Caco-2 (cell line): ENCODE measurements around the gene PXYLP1. TPM values are rescaled to one million over a fixed set of nuclear protein-coding genes. Genes with fewer than 3 reads are reported as not detected.

Experiments
- BruUV-seq: library from RNA; stranded (reverse); fragments of 400-500 nt; replicated peaks from 2 replicates; lab custom pipeline; 2021; lab: Mats Ljungman, UMichigan
- CTCF ChIA-PET: fragments of 300-600 bp; sonication (Branson Sonifier 250); formaldehyde crosslinking; loops from one replicate; lab custom pipeline; 2022; ENCODE audit warnings: antibody characterized with exemption; lab: Charles Lee
- POLR2A ChIA-PET: fragments of 300-600 bp; sonication (Branson Sonifier 250); formaldehyde crosslinking; loops from one replicate; lab custom pipeline; 2022; ENCODE audit warnings: antibody characterized with exemption; lab: Charles Lee
- DNase-seq, 2 experiments: peaks; one replicate each; pipeline versions ENCODE4 v3.0.0 to v3.0.0-alpha.2; 2020 to 2022
- H3K27me3 ChIP-seq: replicated peaks from 2 replicates; pipeline ENCODE4 v1.6.0; 2011; ENCODE audit warnings: low read length; ENCODE audit not compliant: control insufficient read depth, insufficient read depth
- H3K36me3 ChIP-seq: 2 replicates; pipeline ENCODE4 v1.5.1; 2011; ENCODE audit warnings: low read length; ENCODE audit not compliant: control insufficient read depth, insufficient read depth
- H3K4me1 ChIP-seq: fragments of 250-450 bp; sonication (Bioruptor Pico); 2 replicates; pipeline ENCODE4 v1.5.1; 2020; ENCODE audit warnings: mild to moderate bottlenecking
- H3K4me3 ChIP-seq: 2 replicates; pipeline ENCODE4 v1.5.1; 2011; ENCODE audit warnings: low read depth, mild to moderate bottlenecking, control low read depth, low read length
- H3K9me3 ChIP-seq: fragments of 250-450 bp; sonication (Bioruptor Pico); 2 replicates; pipeline ENCODE4 v1.5.1; 2020; ENCODE audit warnings: mild to moderate bottlenecking, moderate library complexity
- H3K27ac Mint-ChIP-seq: one replicate; pipeline ENCODE4 v1.8.0; 2022; ENCODE audit warnings: mixed read lengths; ENCODE audit not compliant: unreplicated experiment
- H3K27me3 Mint-ChIP-seq: one replicate; pipeline ENCODE4 v1.8.0; 2022; ENCODE audit warnings: mixed read lengths; ENCODE audit not compliant: insufficient read depth, unreplicated experiment
- H3K36me3 Mint-ChIP-seq: one replicate; pipeline ENCODE4 v1.8.0; 2022; ENCODE audit warnings: mild to moderate bottlenecking, mixed read lengths; ENCODE audit not compliant: insufficient read depth, unreplicated experiment
- H3K4me1 Mint-ChIP-seq: one replicate; pipeline ENCODE4 v1.8.0; 2022; ENCODE audit warnings: low read depth, mixed read lengths; ENCODE audit not compliant: unreplicated experiment
- H3K4me3 Mint-ChIP-seq: one replicate; pipeline ENCODE4 v1.8.0; 2022; ENCODE audit warnings: mild to moderate bottlenecking, moderate library complexity, mixed read lengths; ENCODE audit not compliant: unreplicated experiment
- H3K9me3 Mint-ChIP-seq: one replicate; pipeline ENCODE4 v1.8.0; 2022; ENCODE audit warnings: mixed read lengths; ENCODE audit not compliant: unreplicated experiment
- intact Hi-C: fragments of 100-400 bp; cut with micrococcal nuclease; formaldehyde crosslinking; loops from one replicate; pipeline ENCODE4 v1.10.0; 2022; ENCODE audit not compliant: unreplicated experiment
- total RNA-seq: library from RNA; stranded (reverse); gene quantifications from 2 replicates; pipeline ENCODE4 v1.2.3, GENCODE V29; 2022
- TF ChIP-seq, protein P1 (sequence below), 2 experiments: fragments of 200-600 bp in 1 of 2; IDR thresholded peaks; 1 replicate in 1 of 2; 2 replicates in 1 of 2; pipeline versions ENCODE4 v1.5.1 to v1.8.0; 2011 to 2022; ENCODE audit warnings: antibody characterized with exemption in 1 of 2, control low read depth in 1 of 2, inconsistent platforms in 1 of 2, low read depth in 1 of 2, low read length in 1 of 2, mild to moderate bottlenecking in 1 of 2, moderate library complexity in 1 of 2; ENCODE audit not compliant: insufficient read depth in 1 of 2, severe bottlenecking in 1 of 2, unreplicated experiment in 1 of 2

PXYLP1 gene
- total RNA-seq, 1 experiment from 2014 or later = 24.6 TPM

DNA sequence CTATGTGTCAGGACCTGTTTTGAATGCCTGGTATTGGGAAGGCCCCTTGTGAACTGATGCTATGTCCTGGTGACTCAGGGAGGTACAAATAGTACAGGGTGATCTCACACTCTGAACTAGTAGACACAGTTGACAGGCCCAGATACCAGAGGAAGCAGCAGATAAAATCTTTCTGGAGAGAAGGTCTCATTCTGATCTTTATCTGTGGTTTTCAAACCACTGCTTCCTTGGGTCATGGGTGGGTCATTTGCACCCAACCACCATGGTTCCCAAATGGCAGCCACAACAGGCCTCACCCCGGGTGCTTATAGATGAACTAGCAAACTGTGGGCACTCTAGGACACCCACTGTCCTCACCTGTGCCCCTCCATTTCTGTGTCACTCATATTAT lies 43.4 kb downstream of the PXYLP1 start:
- intact Hi-C loops = no loop called here
- TF ChIP-seq, protein P1, sequence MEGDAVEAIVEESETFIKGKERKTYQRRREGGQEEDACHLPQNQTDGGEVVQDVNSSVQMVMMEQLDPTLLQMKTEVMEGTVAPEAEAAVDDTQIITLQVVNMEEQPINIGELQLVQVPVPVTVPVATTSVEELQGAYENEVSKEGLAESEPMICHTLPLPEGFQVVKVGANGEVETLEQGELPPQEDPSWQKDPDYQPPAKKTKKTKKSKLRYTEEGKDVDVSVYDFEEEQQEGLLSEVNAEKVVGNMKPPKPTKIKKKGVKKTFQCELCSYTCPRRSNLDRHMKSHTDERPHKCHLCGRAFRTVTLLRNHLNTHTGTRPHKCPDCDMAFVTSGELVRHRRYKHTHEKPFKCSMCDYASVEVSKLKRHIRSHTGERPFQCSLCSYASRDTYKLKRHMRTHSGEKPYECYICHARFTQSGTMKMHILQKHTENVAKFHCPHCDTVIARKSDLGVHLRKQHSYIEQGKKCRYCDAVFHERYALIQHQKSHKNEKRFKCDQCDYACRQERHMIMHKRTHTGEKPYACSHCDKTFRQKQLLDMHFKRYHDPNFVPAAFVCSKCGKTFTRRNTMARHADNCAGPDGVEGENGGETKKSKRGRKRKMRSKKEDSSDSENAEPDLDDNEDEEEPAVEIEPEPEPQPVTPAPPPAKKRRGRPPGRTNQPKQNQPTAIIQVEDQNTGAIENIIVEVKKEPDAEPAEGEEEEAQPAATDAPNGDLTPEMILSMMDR (IDR thresholded peaks at IDR 0.05; ENCODE audit: insufficient read depth in 1 of 2, low read depth in 1 of 2, low read length in 1 of 2, severe bottlenecking in 1 of 2, unreplicated experiment in 1 of 2) = no peak
- H3K9me3 Mint-ChIP-seq = no peaks in the 10 kb centered on the region
- H3K27me3 Mint-ChIP-seq = no peaks in the 10 kb centered on the region
- ChIA-PET POLR2A (no interaction called here), CTCF (no interaction called here)
- Histone ChIP-seq H3K27me3 (no peaks in the 10 kb centered on the region), H3K9me3 (no peaks in the 10 kb centered on the region), H3K36me3 (no peaks in the 10 kb centered on the region; the same call in 1 of the 2 replicates), H3K4me1 (peaks cover 29% of the 10 kb centered on the region), H3K4me3 (no peak overlapping the region)
- H3K27ac Mint-ChIP-seq = peak overlapping the region; percentile 17
- H3K4me3 Mint-ChIP-seq = no peak overlapping the region
- H3K36me3 Mint-ChIP-seq = peaks cover 18% of the 10 kb centered on the region
- peaks cover 22% of the 10 kb centered on the region for H3K4me1 Mint-ChIP-seq
- no peak for DNase-seq
- no TSS peak for BruUV-seq

DNA sequence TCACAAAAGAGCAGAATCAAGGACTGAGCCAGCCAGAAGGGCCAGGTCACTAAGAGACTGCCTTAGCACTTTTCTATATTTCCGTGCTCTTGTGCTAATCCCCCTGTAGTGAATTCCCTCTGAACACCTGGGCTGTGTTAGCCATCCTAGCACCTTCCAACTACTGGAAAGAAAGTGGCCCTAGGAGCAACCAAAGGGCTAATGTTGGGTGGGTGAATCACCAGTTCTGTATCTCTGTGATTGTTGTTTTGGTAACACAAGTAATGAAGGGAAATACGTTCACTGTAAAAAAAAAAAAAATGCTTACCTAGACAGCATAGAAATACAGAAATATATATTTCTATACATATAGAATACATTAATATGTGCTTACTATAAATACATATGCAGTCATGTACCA lies 43.9 kb downstream of the PXYLP1 start:
- TF ChIP-seq, protein P1 (IDR thresholded peaks at IDR 0.05; ENCODE audit: insufficient read depth in 1 of 2, low read depth in 1 of 2, low read length in 1 of 2, severe bottlenecking in 1 of 2, unreplicated experiment in 1 of 2) = no peak
- CTCF ChIA-PET = no interaction called here
- H3K27ac Mint-ChIP-seq = no peak overlapping the region
- no peaks in the 10 kb centered on the region for H3K27me3 Mint-ChIP-seq
- H3K36me3 Mint-ChIP-seq = peaks cover 18% of the 10 kb centered on the region
- Histone ChIP-seq H3K4me1 (peaks cover 29% of the 10 kb centered on the region), H3K9me3 (no peaks in the 10 kb centered on the region), H3K4me3 (no peak overlapping the region), H3K27me3 (no peaks in the 10 kb centered on the region), H3K36me3 (no peaks in the 10 kb centered on the region)
- intact Hi-C loops = no loop called here
- DNase-seq = no peak
- no peak overlapping the region for H3K4me3 Mint-ChIP-seq
- POLR2A ChIA-PET = no interaction called here
- H3K4me1 Mint-ChIP-seq = peaks cover 17% of the 10 kb centered on the region
- BruUV-seq = no TSS peak
- H3K9me3 Mint-ChIP-seq = no peaks in the 10 kb centered on the region

DNA sequence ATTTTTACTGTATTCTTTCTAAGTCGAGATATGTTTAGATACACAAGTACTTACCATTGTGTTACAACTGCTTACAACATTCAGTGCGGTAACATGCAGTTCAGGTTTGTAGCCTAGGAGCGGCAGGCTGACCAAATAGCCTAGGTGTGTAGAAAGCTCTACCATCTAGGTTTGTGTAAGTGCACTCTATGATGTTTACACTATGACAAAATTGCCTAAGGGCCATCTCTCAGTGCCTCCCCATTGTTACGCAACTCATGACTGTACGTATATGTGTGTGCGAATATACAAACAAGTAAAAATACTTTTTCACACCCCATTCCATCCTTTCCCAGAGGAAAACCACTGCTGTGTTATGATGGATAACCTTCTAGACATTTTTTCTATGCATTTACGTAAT lies 44.3 kb downstream of the PXYLP1 start:
- intact Hi-C loops = no loop called here
- peaks cover 18% of the 10 kb centered on the region for H3K36me3 Mint-ChIP-seq
- Histone ChIP-seq H3K4me3 (no peak overlapping the region), H3K9me3 (no peaks in the 10 kb centered on the region), H3K27me3 (no peaks in the 10 kb centered on the region), H3K36me3 (no peaks in the 10 kb centered on the region), H3K4me1 (peaks cover 24% of the 10 kb centered on the region)
- POLR2A ChIA-PET = no interaction called here
- no peaks in the 10 kb centered on the region for H3K9me3 Mint-ChIP-seq
- no peak overlapping the region for H3K27ac Mint-ChIP-seq
- H3K4me3 Mint-ChIP-seq = no peak overlapping the region
- no TSS peak for BruUV-seq
- no peaks in the 10 kb centered on the region for H3K27me3 Mint-ChIP-seq
- TF ChIP-seq, protein P1 (IDR thresholded peaks at IDR 0.05; ENCODE audit: insufficient read depth in 1 of 2, low read depth in 1 of 2, low read length in 1 of 2, severe bottlenecking in 1 of 2, unreplicated experiment in 1 of 2) = peak in 1 of 2 experiments; percentile 17
- peak; percentile 70 to 74 for DNase-seq
- peaks cover 15% of the 10 kb centered on the region for H3K4me1 Mint-ChIP-seq
- CTCF ChIA-PET = no interaction called here
